Lung microvascular endothelial cell (primary cell): ENCODE results near the gene TTC39A. TPM values are rescaled to one million over a fixed set of nuclear protein-coding genes. Genes with fewer than 3 reads are reported as not detected.

Experiments used
- DNase-seq, 2 donors: peaks; one replicate each; pipeline versions ENCODE4 v3.0.0 to v3.0.0-alpha.2; 2010; ENCODE audit warnings: low read depth in 2 of 2
- total RNA-seq: library from RNA; depleted of rRNA; stranded (reverse); fragments of >200 nt; gene quantifications from 2 replicates; pipeline ENCODE4 v1.2.1, GENCODE V29; 2014

Gene TTC39A
- total RNA-seq, 1 donor from 2014 or later: 1.6 TPM

DNA sequence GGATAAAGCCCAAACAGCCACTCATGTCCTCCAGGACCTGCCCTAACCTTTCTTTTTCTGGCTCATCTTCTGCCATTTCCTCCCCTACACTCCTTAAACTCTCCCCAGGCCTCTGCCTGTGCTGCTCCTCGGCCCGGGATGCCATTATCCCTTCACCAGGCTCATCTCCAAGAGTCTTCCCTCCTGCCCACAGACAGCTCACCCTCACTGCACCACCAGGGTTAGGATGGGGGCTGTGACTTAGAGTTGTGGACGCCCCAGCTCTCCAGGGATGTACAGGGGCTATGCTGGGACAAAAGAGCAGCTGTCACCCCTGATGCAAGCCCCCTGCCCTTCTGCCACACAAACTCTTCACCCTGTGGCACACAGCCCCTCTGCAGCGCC, 32.0 kb downstream of the TTC39A start:
- DNase-seq: no peak

DNA sequence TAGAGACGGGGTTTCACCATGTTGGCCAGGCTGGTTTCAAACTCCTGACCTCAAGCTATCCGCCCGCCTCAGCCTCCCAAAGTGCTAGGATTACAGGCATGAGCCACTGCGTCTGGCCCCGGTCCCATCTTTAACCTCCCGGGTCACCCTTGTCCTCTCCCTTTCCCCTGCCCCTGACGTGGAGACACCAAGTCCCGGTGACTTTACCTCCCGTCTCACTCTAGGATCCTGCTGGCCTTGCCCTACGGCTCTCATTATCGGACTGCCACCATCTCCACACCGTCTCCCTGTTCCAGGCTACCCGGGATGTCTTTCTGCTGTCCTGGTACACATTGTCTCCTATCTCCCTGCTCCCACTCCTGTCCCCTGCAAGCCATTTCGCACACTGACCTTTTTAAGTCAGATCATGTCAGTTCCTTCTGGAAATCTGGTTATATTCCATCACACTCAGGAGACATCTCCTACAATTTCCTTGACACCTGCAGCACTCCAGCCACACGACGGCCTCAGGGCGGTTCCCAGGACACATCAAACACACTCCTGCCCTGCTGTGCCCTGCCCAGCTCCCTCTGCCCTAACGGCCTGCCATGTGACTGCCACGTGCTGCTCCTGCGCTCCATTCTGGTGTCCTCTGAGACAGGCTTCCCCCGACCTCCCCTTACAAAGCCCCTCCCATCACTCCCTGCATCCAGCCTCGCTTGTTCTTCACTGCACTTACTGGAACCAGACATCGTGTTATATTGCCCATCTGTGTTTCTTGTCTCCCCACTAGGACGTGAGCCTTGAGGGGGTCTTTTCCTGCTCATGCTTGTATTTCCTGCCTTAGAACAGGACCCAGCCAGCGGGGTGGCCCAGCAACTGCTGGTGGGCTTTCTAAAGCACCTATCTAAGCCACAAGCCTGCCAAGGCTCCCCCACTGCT, 32.7 kb downstream of the TTC39A start:
- no peak for DNase-seq

DNA sequence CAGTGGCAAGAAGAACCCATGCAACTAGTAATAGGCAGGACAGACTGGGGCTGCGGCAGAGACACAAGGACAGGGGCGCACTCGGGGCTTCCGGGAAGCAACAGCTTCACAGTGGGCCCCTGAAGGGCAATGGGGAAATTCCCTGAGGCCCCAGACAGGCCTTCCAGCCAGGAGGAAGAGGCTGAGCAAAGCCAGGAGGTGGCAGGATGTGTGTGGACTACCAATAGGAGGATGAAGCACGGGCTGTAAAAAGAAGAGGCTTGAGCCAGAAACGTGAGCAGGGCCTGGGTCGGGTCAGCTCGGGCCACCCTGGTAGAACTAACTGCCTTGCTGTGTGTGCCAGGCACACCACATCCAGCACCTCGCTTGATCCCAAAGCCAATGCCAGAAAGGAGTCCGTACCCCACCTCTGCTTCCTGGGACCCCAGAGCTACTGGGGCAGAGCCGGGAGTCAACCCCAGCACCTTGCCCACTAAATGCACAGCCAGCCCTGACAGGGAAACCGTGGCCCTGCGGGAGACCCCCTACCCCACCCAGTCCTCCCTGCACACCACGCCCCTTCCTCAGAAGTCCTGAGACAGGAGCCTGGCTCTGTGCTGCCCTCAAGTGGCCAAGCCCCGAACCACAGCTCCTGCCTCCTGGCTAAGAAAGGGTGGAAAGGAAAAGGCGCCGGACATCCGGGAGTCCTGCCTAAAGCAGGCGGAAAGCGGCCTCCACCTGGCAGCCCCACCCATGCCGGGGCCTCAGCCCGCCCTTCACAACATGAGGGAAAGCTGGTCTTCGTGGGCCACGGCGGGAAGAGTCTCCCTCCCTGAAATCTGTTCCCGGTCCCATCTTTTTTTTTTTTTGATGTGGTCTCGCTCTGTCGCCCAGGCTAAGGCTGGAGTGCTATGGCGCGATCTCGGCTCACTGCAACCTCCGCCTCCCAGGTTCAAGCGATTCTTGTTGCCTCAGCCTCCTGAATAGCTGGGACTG, 33.7 kb downstream of the TTC39A start:
- peak; percentile 68 to 76 for DNase-seq

DNA sequence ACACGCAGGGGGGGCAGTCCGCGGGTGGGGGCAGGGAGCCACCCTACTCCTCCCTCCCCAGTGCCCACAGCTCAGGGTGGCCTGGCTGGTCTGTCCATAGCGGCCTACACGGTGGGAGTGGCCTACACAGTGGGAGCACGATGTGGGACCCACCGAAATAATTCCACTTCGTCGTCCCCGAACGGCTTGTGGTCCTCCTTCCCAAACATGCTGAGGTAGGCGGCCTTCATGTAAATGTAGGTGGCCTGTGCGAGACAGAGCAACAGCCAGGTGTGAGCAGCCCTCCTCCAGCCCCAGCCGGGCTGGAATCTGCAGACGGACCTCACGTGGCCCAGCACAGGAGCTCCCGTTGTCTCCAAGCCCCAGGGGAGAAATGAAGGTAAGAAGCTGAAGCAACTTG, 34.4 kb downstream of the TTC39A start:
- no peak for DNase-seq

DNA sequence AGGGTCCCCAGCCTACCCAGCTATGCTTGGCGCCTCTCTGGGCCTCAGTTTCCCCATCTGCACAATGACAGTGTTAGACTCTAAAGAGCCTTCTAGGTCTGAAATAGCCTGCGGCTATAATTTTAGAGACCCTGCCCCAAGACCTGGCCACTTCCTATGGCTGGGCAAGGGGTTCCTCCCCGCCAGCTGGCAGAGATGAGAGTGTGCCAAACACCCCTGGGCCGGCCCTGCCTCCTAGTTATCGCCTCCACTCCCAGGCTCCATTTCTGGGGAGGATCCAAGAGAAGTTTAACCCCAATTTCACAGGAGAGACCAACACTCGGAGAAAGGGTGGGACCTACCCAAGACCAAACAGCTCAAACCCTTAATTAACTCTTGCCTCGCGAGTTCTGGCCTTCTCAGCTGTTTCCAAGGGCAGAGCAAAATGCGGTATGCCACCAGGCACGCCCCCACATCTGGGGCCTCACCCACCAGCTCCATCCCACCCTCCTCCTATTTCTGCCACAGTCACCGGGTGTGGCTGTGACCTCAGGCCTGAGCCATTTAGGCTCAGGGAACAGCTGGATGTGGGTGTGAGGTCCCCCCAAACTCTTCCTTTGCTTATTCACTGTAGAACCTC, 35.7 kb downstream of the TTC39A start:
- no peak for DNase-seq

DNA sequence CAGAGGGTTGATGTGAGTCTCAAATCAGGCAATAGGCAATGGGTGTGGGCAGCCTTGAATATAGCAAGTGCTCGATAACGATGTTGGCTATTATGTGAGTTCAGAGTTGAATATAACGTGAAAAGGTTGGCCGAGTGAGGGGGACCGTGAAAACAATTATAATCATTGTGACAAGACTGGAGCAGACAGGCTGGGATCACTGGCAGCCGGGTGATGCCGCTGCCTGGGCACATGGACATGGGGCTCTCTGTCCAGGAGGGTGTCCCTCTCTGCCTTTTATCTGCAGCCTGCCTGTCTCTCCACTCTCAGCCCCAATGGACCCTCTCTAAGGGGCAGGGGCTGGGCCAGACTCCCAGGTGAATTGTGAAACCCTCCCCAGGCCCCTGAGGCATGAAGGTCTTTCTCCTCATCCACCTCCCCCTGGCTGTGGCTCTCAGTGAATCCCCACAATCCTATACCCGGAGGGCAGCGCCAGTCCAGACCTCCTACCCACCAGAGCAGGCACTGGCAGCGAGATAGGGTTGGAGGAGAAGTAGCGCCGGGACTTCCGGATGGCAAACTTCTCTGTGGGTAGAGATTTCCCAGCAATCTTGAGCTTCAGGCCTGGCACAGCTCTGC, 36.4 kb downstream of the TTC39A start:
- no peak for DNase-seq

DNA sequence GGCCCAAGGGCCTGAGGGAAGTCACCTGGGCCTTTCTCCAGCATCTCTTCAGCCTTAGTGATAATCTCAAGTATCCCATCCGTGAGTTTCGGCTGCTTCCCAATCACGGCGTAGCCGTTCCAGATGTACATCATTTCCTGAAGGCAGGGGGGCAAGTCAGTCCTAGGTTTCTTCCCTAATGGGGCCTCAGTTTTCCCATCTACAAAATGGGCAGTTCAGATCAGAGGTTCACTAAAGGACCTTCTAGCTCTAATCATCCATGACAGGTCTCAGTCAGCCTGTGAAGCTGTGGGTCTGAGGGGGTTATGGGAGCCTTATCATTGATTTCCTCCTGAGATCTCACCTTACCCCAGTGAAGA, 39.9 kb downstream of the TTC39A start:
- no peak for DNase-seq

DNA sequence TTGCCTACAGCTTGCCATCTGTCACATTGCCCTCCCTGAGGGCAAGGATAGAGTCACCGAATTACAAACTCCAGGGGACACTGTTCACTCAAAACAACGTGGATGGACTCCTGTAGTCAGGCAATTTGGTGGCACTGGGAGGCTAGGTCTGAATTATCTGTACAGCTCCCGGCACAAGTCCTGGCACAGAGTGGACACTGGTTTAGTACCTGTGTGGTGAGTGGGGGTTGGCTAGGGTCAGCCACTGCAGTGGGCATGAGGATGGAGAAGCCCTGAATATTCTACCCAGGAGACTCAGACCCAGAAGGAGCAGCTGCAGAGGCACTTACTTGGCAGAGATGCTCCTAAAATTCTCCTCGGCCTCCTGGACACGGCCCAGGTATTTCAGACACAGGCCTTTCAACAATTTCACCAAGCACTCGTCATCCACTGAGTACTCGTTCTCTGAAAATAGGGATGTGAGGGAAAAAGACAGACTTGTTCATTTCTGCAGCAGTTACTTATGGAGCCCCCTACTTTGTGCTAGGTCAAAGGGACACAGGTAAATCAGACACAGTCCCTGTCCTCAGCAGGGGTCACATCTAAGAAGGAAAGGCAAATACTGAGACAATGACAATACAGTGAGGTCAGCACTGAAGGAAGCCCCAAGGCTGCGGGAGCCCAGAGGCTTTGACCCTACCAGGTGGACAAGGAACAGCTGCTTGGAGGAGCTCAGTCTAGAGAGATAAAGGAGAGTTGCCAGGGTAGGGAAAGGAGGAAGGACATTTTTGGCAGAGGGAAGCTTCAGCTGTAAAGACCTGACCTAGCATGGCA, 40.5 kb downstream of the TTC39A start:
- DNase-seq: no peak

DNA sequence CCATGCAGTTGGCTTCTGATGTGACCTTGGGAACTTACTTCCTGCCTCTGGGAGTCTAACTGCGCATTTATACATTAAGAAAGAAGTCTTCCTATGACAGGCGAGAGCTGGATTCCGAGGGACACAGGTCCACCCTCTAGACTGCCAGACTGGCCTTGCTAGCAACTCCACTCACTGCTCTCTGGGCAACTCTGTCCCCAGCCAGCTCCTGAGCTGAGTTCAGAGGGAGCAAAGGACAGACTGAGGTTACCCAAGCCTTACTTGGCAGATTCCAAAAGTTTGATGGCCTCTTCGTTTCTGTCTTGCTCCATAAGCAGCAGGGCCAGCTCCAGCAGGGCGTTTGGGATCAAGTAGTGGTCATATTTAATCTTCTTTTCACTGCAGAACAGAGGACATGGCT, 41.8 kb downstream of the TTC39A start:
- no peak for DNase-seq

DNA sequence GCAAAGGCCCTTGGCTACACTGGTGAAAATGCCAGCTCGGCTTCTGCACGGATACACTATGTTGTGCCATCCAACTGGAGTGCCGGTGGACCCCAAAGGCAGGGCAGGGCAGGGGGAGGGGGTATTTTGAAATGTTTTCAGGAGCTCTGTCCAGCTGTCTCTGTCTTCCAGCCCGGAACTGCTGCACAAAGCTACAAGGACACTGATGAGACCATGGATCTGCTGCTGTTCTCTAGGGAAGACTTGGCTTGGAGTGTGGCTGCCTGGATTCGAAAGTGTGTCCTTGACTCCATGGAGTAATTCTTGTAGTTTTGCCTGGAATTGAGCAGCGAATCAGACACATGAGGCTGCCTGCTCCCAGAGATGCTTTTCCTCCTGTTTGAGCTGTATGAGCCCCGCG, 42.4 kb downstream of the TTC39A start:
- no peak for DNase-seq

DNA sequence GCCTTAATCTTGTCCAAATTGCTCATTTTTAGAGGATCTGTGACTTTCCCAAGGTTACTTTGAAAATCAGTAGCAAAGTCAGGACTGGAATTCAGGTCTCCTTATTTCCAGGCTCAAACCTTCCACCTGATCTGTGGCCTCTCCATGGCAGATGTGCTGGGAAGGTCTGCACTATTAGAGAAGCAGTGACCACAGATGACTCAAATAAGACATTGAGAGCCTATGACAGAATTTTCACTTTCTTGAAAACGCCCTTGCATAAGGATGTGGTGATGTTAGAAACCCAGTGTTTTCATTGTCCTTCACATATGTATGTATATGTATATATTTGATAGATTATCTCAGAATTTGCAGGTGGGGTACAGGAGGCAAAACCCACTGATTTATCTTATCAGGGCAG, 45.3 kb downstream of the TTC39A start:
- no peak for DNase-seq

DNA sequence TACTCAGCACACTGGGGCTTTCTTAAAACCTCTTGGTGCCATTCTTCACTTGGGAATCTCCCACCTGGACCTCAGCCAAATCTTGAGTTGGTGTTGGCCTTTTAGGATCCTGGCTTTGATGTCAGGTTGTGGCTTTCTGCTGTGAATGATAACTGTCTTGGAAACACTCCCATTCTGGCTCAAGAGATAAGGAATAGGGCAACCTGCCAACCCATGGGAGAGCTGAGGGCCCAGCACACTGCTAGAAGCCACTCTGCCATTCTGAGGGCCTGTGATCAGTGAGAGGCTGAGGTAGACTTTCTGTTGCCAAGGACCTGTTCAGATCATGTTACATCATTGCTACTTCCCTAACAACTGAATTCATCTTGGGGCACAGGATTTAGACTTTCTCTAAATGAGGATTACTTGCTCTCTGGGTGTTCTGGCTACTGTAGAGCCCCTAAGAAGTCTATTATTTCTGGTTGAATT, 45.8 kb downstream of the TTC39A start:
- DNase-seq: peak in 1 of 2 donors; percentile 63

DNA sequence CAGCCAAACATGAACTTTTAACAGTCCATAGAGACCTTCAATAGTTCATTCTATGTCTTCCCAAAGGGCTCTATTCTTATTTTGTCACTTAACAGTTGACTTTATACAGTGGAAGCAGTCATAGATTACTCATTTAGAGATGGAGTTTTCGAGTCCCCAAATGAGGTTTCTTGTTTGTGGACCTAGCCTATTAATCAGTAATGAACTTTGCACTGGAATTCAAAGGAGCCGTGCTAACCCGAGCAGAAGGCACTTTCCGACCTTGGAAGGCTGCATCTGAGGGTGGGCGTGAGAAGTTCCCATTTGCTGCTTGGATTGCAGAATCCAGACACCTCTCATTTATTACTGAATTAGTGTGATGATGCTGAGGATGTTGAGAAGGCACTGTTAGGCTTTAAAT, 46.4 kb downstream of the TTC39A start:
- DNase-seq: no peak

DNA sequence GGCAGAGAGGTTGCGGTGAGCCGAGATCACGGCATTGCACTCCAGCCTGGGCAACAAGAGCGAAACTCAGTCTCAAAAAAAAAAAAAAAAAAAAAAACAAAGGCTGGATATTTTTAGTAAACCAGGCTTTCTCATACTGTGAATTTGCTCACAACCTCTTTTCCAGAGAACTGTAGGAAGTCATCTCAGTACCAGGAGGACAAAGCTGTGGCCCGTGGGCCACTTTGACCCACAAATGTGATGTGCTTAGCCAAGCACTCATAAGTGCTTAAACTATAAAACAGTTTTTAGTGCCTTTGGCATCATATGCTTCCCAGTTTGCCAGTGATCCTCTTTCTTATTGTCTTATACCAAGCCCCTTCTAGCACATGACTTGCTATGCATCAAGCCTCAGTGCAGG, 47.8 kb downstream of the TTC39A start:
- DNase-seq: no peak

DNA sequence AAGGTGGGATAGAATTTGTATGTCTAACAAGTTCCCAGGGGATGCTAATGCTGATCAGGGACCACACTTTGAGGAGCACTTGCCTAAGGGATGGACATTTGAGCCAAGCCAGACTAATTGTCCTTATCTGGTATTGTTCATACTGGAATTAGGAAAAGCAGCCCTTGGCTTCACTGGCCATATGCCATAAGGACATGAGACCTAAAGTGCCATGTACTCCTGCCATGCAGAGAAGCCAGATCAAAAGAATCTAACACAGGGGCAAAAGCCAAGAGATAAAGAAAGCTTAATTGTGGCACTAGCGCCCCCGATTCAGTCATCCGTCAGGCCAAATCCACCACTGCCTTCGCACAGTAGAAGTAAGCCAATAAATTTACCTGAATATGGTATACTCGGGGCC, 48.6 kb downstream of the TTC39A start:
- no peak for DNase-seq

DNA sequence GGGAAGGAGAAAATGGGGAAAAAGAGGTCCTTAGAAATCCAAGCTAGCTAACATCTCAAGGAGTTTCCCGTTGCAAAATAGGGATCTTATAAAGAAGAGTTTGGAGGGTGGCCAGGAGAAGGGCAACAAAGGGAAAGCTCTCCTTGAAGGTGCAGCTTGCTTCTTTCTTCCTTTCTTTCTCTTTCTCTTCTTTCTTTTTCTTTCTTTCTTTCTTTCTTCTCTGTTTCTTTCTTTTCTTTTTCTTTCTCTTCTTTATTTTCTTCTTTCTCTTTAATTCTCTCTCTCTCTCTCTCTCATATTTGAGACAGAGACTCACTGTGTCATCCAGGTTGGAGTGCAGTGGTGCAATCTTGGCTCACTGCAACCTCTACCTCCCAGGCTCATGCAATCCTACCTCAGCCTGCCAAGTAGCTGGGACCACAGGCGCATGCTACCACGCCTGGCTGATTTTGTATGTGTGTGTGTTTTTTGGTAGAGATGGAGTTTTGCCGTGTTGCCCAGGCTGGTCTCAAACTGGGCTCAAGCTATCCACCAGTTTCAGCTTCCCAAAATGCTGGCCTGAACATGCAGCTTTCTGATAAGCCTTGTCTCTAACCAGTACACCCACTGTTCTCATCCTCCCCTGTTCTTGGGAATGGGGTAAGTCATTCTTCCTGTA, 49.9 kb downstream of the TTC39A start:
- DNase-seq: no peak

DNA sequence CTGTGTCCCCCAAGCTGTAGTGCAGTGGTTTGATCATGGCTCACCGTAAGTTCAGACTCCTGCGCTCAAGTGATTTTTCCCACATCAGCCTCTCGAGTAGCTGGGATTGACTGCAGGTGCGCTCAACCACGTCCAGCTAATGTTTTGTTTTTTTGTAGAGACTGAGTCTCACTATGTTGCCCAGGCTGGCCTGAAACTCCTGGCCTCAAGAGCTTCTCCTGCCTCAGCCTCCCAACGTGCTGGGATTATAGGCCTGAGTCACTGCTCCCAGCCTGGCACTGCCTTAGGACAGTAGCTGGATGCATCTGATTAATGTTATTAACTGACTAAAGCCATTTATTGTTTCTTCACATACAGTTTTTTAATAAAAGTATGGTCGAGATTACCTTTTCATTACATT, 54.1 kb downstream of the TTC39A start:
- no peak for DNase-seq

DNA sequence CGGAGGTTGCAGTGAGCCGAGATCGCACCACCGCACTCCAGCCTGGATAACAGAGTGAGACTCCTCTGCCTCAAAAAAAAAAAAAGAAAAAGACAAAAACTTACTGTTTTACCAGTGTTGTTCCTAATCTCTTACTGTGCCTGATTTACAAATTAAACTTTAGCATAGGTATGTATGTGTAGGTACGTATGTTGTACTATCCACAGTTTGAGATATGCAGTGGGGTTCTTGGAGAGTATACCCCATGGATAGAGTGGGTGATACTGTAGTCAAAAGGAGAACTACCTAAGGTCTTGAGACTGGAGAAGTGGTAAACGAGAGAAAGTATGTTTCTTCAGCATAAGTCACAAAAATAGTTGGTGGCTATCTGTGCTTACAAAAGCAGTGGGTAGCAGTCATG, 55.7 kb downstream of the TTC39A start:
- DNase-seq: no peak

DNA sequence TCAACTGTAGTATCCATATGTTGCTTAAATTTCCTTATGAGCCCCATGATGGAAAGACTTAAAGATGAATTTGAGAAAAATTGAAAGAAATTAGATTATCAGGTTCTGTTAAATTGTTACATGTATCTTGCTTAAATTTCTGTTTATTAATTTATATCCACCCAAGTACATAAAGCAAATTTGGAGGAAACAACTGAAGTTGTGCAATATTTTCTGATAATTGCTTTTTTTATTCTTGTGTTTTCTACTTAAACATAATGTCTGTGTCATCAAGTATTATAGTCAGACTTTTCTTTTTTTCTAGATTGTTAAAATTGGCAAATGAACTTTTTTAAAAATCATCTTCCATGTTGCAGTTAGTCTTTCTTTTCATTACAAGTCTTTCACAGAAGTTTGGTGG, 57.4 kb downstream of the TTC39A start:
- DNase-seq: no peak

DNA sequence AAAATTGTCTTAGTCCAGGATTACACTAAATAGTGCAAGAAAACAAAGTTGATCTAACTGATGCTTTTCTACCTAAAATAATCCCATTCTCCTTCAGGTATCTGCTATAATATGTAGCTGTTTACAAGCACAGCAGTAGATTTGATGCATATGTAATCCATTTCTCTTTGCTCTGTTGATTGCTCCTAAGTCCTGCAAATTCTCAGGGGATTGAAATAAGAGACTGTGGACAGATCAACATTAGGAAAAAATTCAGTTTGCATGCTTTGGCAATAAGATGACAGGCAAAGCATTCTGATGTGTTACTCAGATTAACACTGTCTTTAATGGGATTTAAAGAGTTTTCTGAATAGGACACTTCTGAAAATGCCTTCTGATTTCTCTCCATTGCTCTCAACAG, 59.6 kb downstream of the TTC39A start:
- DNase-seq: no peak
